K562 (cell line): Measurements from ENCODE around the gene PGPEP1. TPM values are rescaled to one million over a fixed set of nuclear protein-coding genes. Genes with fewer than 3 reads are reported as not detected.

ENCODE experiments used
- ATAC-seq: fragments of 200-7000 bp; cut with Tn5 transposase; 3 replicates; pipeline ENCODE4 v1.9.1; 2020; ENCODE audit warnings: moderate library complexity
- BruUV-seq: library from RNA; stranded (reverse); fragments of 400-500 nt; replicated peaks from 2 replicates; lab custom pipeline; 2021; lab: Mats Ljungman, UMichigan
- CTCF ChIA-PET: fragments of 300-600 bp; formaldehyde crosslinking; extraction: SDS; loops from one replicate; lab custom pipeline; 2021; ENCODE audit warnings: low intra/inter-chr PET ratio; lab: Yijun Ruan, JAX
- POLR2A ChIA-PET: fragments of 300-600, 350-650 bp; sonication (Branson Sonifier 250); formaldehyde crosslinking; extraction: SDS; loops from one replicate; lab custom pipeline; 2021; ENCODE audit warnings: antibody characterized with exemption, inconsistent platforms; lab: Yijun Ruan, JAX
- DNase-seq, 4 experiments: peaks; one replicate each; pipeline versions ENCODE4 v3.0.0 to v3.0.0-alpha.2; 2011 to 2018; ENCODE audit warnings: low spot score in 3 of 4, mixed read lengths in 3 of 4; ENCODE audit errors: extremely low read depth in 1 of 4
- FAIRE-seq: peaks from 2 replicates; lab custom pipeline; 2011; peaks lifted over from hg19 to GRCh38; lab: Jason Lieb, UNC
- H2AFZ ChIP-seq: 2 replicates; pipeline ENCODE4 v1.6.0; 2011; ENCODE audit warnings: low read depth, low read length, control low read depth, inconsistent platforms
- H3K27ac ChIP-seq: fragments of 200-600 bp; 3 replicates; pipeline ENCODE4 v1.8.0; 2011; ENCODE audit warnings: low read depth, mild to moderate bottlenecking, control low read depth, inconsistent platforms, low read length, moderate library complexity, mixed read lengths; ENCODE audit errors: extremely low read depth
- H3K27me3 ChIP-seq, 2 experiments: fragments of 300-600 bp in 1 of 2; 2 replicates in 1 of 2; 3 replicates in 1 of 2; pipeline versions ENCODE4 v1.6.0 to v1.8.0; 2011; ENCODE audit warnings: inconsistent platforms in 2 of 2, low read length in 2 of 2, mild to moderate bottlenecking in 1 of 2, mixed read lengths in 1 of 2, moderate library complexity in 1 of 2; ENCODE audit not compliant: control insufficient read depth in 2 of 2, insufficient read depth in 2 of 2
- H3K36me3 ChIP-seq: fragments of 300-600 bp; 3 replicates; pipeline ENCODE4 v1.8.0; 2011; ENCODE audit warnings: mild to moderate bottlenecking, low read length, inconsistent platforms; ENCODE audit not compliant: control insufficient read depth, insufficient read depth
- H3K4me1 ChIP-seq, 2 experiments: fragments of 200-600 bp in 1 of 2; replicated peaks in 1 of 2; 2 replicates in 1 of 2; 3 replicates in 1 of 2; pipeline versions ENCODE4 v1.5.1 to v1.8.0; 2011; ENCODE audit warnings: inconsistent platforms in 2 of 2, low read length in 2 of 2, mild to moderate bottlenecking in 1 of 2, mixed read lengths in 1 of 2, moderate library complexity in 1 of 2; ENCODE audit not compliant: control insufficient read depth in 2 of 2, insufficient read depth in 2 of 2
- H3K4me2 ChIP-seq: 2 replicates; pipeline ENCODE4 v1.6.1; 2011; ENCODE audit warnings: low read length, control low read depth, inconsistent platforms, mixed read lengths; ENCODE audit not compliant: insufficient read depth
- H3K4me3 ChIP-seq: fragments of 200-600 bp; sonication (generic), shearing (Covaris generic); 2 replicates; pipeline ENCODE4 v1.5.1; 2016; ENCODE audit warnings: control low read depth, inconsistent platforms
- H3K79me2 ChIP-seq: fragments of 200-600 bp; 3 replicates; pipeline ENCODE4 v1.8.0; 2011; ENCODE audit warnings: low read length, inconsistent platforms; ENCODE audit not compliant: control insufficient read depth, insufficient read depth
- H3K9ac ChIP-seq, 2 experiments: 2 replicates each; pipeline versions ENCODE4 v1.6.0 to v1.6.1; 2011; ENCODE audit warnings: low read depth in 2 of 2, low read length in 2 of 2, control low read depth in 1 of 2, inconsistent platforms in 1 of 2, mild to moderate bottlenecking in 1 of 2, mixed read lengths in 1 of 2; ENCODE audit not compliant: insufficient read depth in 1 of 2
- H3K9me1 ChIP-seq: one replicate; pipeline ENCODE4 v1.6.0; 2011; ENCODE audit warnings: inconsistent platforms, mild to moderate bottlenecking, low read length, moderate library complexity; ENCODE audit not compliant: control insufficient read depth, insufficient read depth
- H3K9me3 ChIP-seq: replicated peaks from 2 replicates; pipeline ENCODE4 v1.5.1; 2011; ENCODE audit warnings: low read depth, low read length, inconsistent platforms; ENCODE audit not compliant: control insufficient read depth, insufficient read depth
- H4K20me1 ChIP-seq: replicated peaks from 2 replicates; pipeline ENCODE4 v1.6.1; 2011; ENCODE audit warnings: low read length, inconsistent platforms, mixed read lengths; ENCODE audit not compliant: control insufficient read depth, insufficient read depth
- CXXC5 ChIP-seq: fragments of 250-450 bp; sonication (Bioruptor Pico); IDR thresholded peaks from 2 replicates; pipeline ENCODE4 v1.8.0; 2022; ENCODE audit warnings: inconsistent platforms, mild to moderate bottlenecking, moderate library complexity
- DMBX1 ChIP-seq: fragments of 250-450 bp; sonication (Bioruptor Pico); IDR thresholded peaks from 2 replicates; pipeline ENCODE4 v1.8.0; 2022; ENCODE audit warnings: inconsistent platforms, mild to moderate bottlenecking, moderate library complexity, borderline replicate concordance
- DPF2 ChIP-seq: fragments of 450-650 bp; IDR thresholded peaks from 2 replicates; pipeline ENCODE4 v1.6.1; 2016
- PTRF ChIP-seq: fragments of 450-650 bp; IDR thresholded peaks from 2 replicates; pipeline ENCODE4 v1.6.1; 2016; ENCODE audit warnings: mild to moderate bottlenecking, missing genetic modification characterization, missing compliant biosample characterization
- RFX7 ChIP-seq: fragments of 250-450 bp; sonication (Bioruptor Pico); IDR thresholded peaks from 2 replicates; pipeline ENCODE4 v1.5.1; 2021; ENCODE audit warnings: mild to moderate bottlenecking
- SMAD4 ChIP-seq: fragments of 250-450 bp; sonication (Bioruptor Pico); conservative IDR thresholded peaks from 2 replicates; pipeline ENCODE4 v1.8.0; 2021; ENCODE audit warnings: inconsistent platforms, mild to moderate bottlenecking, moderate library complexity
- ZBTB9 ChIP-seq: fragments of 450-650 bp; formaldehyde crosslinking; IDR thresholded peaks from 2 replicates; pipeline ENCODE4 v1.4.0; 2020; ENCODE audit warnings: mild to moderate bottlenecking, moderate library complexity
- ZKSCAN8 ChIP-seq: fragments of 200-800 bp; sonication (Bioruptor generic); IDR thresholded peaks from 2 replicates; pipeline ENCODE4 v1.6.1; 2016; ENCODE audit warnings: missing genetic modification characterization, missing compliant biosample characterization
- ZNF395 ChIP-seq: fragments of 200-800 bp; sonication (Bioruptor generic); IDR thresholded peaks from 2 replicates; pipeline ENCODE4 v1.6.1; 2017; ENCODE audit warnings: missing genetic modification characterization, missing compliant biosample characterization
- ZNF589 ChIP-seq: fragments of 200-800 bp; sonication (Bioruptor generic); IDR thresholded peaks from 2 replicates; pipeline ENCODE4 v1.6.1; 2016; ENCODE audit warnings: low read depth, missing genetic modification characterization, missing compliant biosample characterization
- WGBS: fragments of 100-300 bp; shearing (Covaris generic); methylation state at CpG from one replicate; pipeline ENCODE4 v1.1.6; 2016; ENCODE audit warnings: low coverage, mixed read lengths; ENCODE audit not compliant: insufficient coverage; ENCODE audit errors: missing lambda C conversion rate; 5-methylcytosine and 5-hydroxymethylcytosine counted together
- in situ Hi-C: fragments of 300-500 bp; cut with MboI; formaldehyde crosslinking; loops from 4 replicates; pipeline ENCODE4 v1.15.0; 2018; ENCODE audit warnings: inconsistent platforms, mixed read lengths
- intact Hi-C: fragments of 100-400 bp; cut with micrococcal nuclease; formaldehyde crosslinking; loops from 2 replicates; pipeline ENCODE4 v1.14.2; 2022
- polyA plus RNA-seq, 8 experiments: library from polyadenylated mRNA; depleted of rRNA in 4 of 8; stranded (reverse) in 5 of 8; unstranded in 3 of 8; fragments of >200 nt; fragmentation: Nextera tagmentation in 2 of 8; fragmentation: Illumina TruSeq in 1 of 8; extraction: Ambion mirVana in 2 of 8; extraction: Trizol in 1 of 8; gene quantifications; 2 replicates each; pipeline versions ENCODE4 v1.2.1 to v1.2.3, GENCODE V29; 2011 to 2014; ENCODE audit warnings: inconsistent platforms in 1 of 8, missing spikeins in 1 of 8
- total RNA-seq, 7 experiments: library from RNA; depleted of rRNA in 6 of 7; stranded (reverse); fragments of >200 nt in 6 of 7; fragmentation: Illumina TruSeq in 2 of 7; extraction: Trizol in 2 of 7; gene quantifications; 2 replicates each; pipeline versions ENCODE4 v1.2.1 to v1.2.3, GENCODE V29; 2011 to 2021; ENCODE audit warnings: low replicate concordance in 1 of 7
- TF ChIP-seq, protein P1 (sequence below): fragments of 450-650 bp; IDR thresholded peaks from 2 replicates; pipeline ENCODE4 v1.6.1; 2017; ENCODE audit warnings: antibody characterized with exemption, mild to moderate bottlenecking

Gene PGPEP1
- total and polyA plus RNA-seq, 9 of the 15 experiments (the other 6 are each of a cell fraction or from before 2014, with no cell fraction given) = 10.0 to 69.6 (median 33.5) TPM

- H3K36me3 ChIP-seq = peaks cover 43% of the 10 kb centered on the region
- no peaks in the 10 kb centered on the region for H3K27me3 ChIP-seq
- CTCF ChIA-PET = no interaction called here
- no peak for ATAC-seq
- peak overlapping the region; percentile 69 for H3K4me3 ChIP-seq
- no peaks in the 10 kb centered on the region for H3K9me1 ChIP-seq
- intact Hi-C loops = loop anchor here (10.0 kb wide), 1 partner anchor 206 kb away; no protein-coding TSS in a partner anchor
- peaks cover 44 to 59% of the 10 kb centered on the region in 2 experiments for H3K4me1 ChIP-seq
- no TSS peak for BruUV-seq
- WGBS = 75% methylated on average over 14 of the region's 14 CpGs
- peak overlapping the region; percentile 89 for H3K27ac ChIP-seq
- no peaks in the 10 kb centered on the region for H3K9me3 ChIP-seq
- no peak for FAIRE-seq
- H2AFZ ChIP-seq = no peak overlapping the region
- peak overlapping the region; percentile 91 to 97 for H3K9ac ChIP-seq
- no peaks in the 10 kb centered on the region for H4K20me1 ChIP-seq
- H3K79me2 ChIP-seq = peaks cover 72% of the 10 kb centered on the region
- POLR2A ChIA-PET = interaction anchor here (0.6 to 3.8 kb wide), 18 partner anchors 10 to 678 kb away, joined by 3 to 117 read pairs (median 4); partner anchors contain the start of genes GDF15, IQCN and JUND
- H3K4me2 ChIP-seq = peak overlapping the region; percentile 91
- peak in 2 of 4 experiments; percentile 31 to 38 for DNase-seq
- in situ Hi-C loops = loop anchor here (5.0 kb wide), 1 partner anchor 44 kb away; no protein-coding TSS in a partner anchor
- peak; percentile 56; the same call in 1 of the 2 replicates for TF ChIP-seq PTRF (tag)
- TF ChIP-seq DMBX1 (CRISPR knock-in tag) = peak; percentile 57; the same call in 1 of the 2 replicates
- peak; percentile 45 for TF ChIP-seq CXXC5 (CRISPR knock-in tag)
- TF ChIP-seq SMAD4 = peak; percentile 49; the same call in 1 of the 2 replicates
- peak; percentile 59; the same call in 1 of the 2 replicates for TF ChIP-seq ZNF589 (CRISPR knock-in tag)
- 0 out of 2 replicates have a peak, but pooled peaks have one; percentile 20 for TF ChIP-seq ZKSCAN8
- TF ChIP-seq ZNF395 (CRISPR knock-in tag) = peak; percentile 56; the same call in 1 of the 2 replicates
- 0 out of 2 replicates have a peak, but pooled peaks have one; percentile 24 for TF ChIP-seq DPF2
- TF ChIP-seq, protein P1, sequence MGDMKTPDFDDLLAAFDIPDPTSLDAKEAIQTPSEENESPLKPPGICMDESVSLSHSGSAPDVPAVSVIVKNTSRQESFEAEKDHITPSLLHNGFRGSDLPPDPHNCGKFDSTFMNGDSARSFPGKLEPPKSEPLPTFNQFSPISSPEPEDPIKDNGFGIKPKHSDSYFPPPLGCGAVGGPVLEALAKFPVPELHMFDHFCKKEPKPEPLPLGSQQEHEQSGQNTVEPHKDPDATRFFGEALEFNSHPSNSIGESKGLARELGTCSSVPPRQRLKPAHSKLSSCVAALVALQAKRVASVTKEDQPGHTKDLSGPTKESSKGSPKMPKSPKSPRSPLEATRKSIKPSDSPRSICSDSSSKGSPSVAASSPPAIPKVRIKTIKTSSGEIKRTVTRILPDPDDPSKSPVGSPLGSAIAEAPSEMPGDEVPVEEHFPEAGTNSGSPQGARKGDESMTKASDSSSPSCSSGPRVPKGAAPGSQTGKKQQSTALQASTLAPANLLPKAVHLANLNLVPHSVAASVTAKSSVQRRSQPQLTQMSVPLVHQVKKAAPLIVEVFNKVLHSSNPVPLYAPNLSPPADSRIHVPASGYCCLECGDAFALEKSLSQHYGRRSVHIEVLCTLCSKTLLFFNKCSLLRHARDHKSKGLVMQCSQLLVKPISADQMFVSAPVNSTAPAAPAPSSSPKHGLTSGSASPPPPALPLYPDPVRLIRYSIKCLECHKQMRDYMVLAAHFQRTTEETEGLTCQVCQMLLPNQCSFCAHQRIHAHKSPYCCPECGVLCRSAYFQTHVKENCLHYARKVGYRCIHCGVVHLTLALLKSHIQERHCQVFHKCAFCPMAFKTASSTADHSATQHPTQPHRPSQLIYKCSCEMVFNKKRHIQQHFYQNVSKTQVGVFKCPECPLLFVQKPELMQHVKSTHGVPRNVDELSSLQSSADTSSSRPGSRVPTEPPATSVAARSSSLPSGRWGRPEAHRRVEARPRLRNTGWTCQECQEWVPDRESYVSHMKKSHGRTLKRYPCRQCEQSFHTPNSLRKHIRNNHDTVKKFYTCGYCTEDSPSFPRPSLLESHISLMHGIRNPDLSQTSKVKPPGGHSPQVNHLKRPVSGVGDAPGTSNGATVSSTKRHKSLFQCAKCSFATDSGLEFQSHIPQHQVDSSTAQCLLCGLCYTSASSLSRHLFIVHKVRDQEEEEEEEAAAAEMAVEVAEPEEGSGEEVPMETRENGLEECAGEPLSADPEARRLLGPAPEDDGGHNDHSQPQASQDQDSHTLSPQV = peak; percentile 88
- 0 out of 2 replicates have a peak, but pooled peaks have one; percentile 37 for TF ChIP-seq ZBTB9
- no peak for TF ChIP-seq RFX7 (CRISPR knock-in tag)
Measured at GRCh38 chr19:18320865-18321733, 19.3 kb upstream of the PGPEP1 start.
